Measurements from ENCODE around the gene ST7. TPM values are rescaled to one million over a fixed set of nuclear protein-coding genes. Genes with fewer than 3 reads are reported as not detected.

ST7 gene
- total and polyA plus RNA-seq, 2 donors (not counting 1 experiment from before 2014, with no cell fraction given), result 2.3 to 4.6 TPM

DNA sequence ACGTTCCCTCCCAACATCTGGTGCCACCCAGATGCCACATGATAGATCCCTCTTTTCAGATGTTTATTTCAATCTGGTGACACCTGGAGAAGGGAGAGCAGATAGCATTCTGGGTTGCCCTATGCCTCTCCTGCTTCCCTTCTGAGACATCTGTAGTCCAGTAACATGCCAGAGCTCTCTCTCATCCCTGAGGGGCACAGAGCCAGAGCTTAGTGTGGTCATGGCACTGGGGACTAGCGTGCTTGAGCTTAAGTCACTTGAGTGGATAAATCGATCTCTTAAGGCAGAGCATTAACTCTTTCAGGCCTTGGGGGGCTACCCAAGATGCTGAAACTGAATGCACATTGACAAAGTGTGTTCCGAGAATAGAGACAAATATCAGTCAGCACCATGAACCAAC lies 321.6 kb downstream of the ST7 start:
- ATAC-seq (ENCODE audit: low read depth), result no peak
- 90% methylated on average over 2 of the region's 4 CpGs for WGBS (ENCODE audit: insufficient coverage)

DNA sequence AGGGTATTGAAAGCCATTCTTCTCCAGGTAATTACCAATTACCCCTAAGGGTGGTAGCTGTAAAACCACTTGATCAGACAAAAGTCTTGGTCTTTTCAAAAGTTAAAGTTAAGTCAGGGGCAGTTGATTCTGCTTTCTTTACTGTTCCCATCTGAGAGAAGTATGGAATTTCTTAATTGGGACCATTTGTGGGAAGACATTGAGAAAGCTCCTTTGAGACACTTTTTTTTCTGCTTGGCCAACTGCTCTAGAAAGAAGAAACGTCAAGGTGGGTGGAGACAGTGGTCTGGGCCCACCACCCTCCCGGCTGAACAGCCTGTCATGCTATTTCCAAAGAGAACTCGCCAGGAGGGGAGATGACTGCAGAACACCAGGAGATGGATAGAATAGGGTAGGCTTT lies 324.3 kb downstream of the ST7 start:
- ChIA-PET POLR2A (no interaction called here), CTCF (no interaction called here)
- Histone ChIP-seq H3K27me3 (replicated peaks in 1 of 4; ENCODE audit: control extremely low read depth in 1 of 4, control insufficient read depth in 3 of 4, insufficient read depth in 4 of 4, low read length in 3 of 4) (no peaks in the 10 kb centered on the region), H3K27ac (ENCODE audit: low read length in 2 of 2) (no peak overlapping the region), H3K4me3 (ENCODE audit: control extremely low read depth in 1 of 5, extremely low read depth in 1 of 5, insufficient read depth in 1 of 5, low read depth in 2 of 5, low read length in 4 of 5) (no peak overlapping the region), H3K4me2 (replicated peaks; ENCODE audit: low read depth, low read length, poor library complexity, severe bottlenecking) (no peak overlapping the region), H3K79me2 (ENCODE audit: control insufficient read depth, insufficient read depth, low read length) (no peaks in the 10 kb centered on the region), H3K9ac (ENCODE audit: low read length) (no peak overlapping the region), H3K4me1 (ENCODE audit: control insufficient read depth in 2 of 2, insufficient read depth in 2 of 2, low read length in 2 of 2) (no peaks in the 10 kb centered on the region), H3K36me3 (replicated peaks in 1 of 2; ENCODE audit: control extremely low read depth in 1 of 2, control insufficient read depth in 1 of 2, extremely low read depth in 1 of 2, insufficient read depth in 2 of 2, low read length in 1 of 2) (no peaks in the 10 kb centered on the region), H3K9me3 (ENCODE audit: control extremely low read depth in 1 of 3, control insufficient read depth in 2 of 3, insufficient read depth in 1 of 3, low read length in 2 of 3) (peaks cover 0 to 3% (median 0%) of the 10 kb centered on the region in 3 donors), H2AFZ (ENCODE audit: insufficient read depth, low read depth, low read length, poor library complexity, severe bottlenecking) (no peak overlapping the region), H4K20me1 (ENCODE audit: control insufficient read depth, insufficient read depth, low read length, poor library complexity, severe bottlenecking) (no peaks in the 10 kb centered on the region)
- Mint-ChIP-seq H3K27me3 (peaks cover 4% of the 10 kb centered on the region), H3K27ac (no peak overlapping the region), H3K4me3 (no peak overlapping the region), H3K4me1 (no peaks in the 10 kb centered on the region), H3K9me3 (ENCODE audit: insufficient read depth) (peaks cover 2% of the 10 kb centered on the region)
- no peak for TF ChIP-seq EZH2 (IDR thresholded peaks at IDR 0.05; ENCODE audit: borderline replicate concordance, insufficient read depth, low read depth, low read length, poor library complexity, severe bottlenecking)
- no peak for TF ChIP-seq CTCF (IDR thresholded peaks at IDR 0.05)
- no peak for ATAC-seq (ENCODE audit: low read depth)
- WGBS (ENCODE audit: insufficient coverage), result 81% methylated on average over 2 of the region's 3 CpGs
- intact Hi-C loops (cut with micrococcal nuclease), result no loop called here
- no peak for DNase-seq

More for the DNA sequence above, 321.6 kb downstream of the ST7 start:
- Histone ChIP-seq H3K4me3 (ENCODE audit: control extremely low read depth in 1 of 5, extremely low read depth in 1 of 5, insufficient read depth in 1 of 5, low read depth in 2 of 5, low read length in 4 of 5) (no peak overlapping the region), H3K79me2 (ENCODE audit: control insufficient read depth, insufficient read depth, low read length) (no peaks in the 10 kb centered on the region), H3K4me1 (ENCODE audit: control insufficient read depth in 2 of 2, insufficient read depth in 2 of 2, low read length in 2 of 2) (no peaks in the 10 kb centered on the region), H3K9me3 (ENCODE audit: control extremely low read depth in 1 of 3, control insufficient read depth in 2 of 3, insufficient read depth in 1 of 3, low read length in 2 of 3) (peaks cover 0 to 2% (median 0%) of the 10 kb centered on the region in 3 donors), H3K27ac (ENCODE audit: low read length in 2 of 2) (no peak overlapping the region), H3K4me2 (replicated peaks; ENCODE audit: low read depth, low read length, poor library complexity, severe bottlenecking) (no peak overlapping the region), H2AFZ (ENCODE audit: insufficient read depth, low read depth, low read length, poor library complexity, severe bottlenecking) (no peak overlapping the region), H4K20me1 (ENCODE audit: control insufficient read depth, insufficient read depth, low read length, poor library complexity, severe bottlenecking) (no peaks in the 10 kb centered on the region), H3K27me3 (replicated peaks in 1 of 4; ENCODE audit: control extremely low read depth in 1 of 4, control insufficient read depth in 3 of 4, insufficient read depth in 4 of 4, low read length in 3 of 4) (no peaks in the 10 kb centered on the region), H3K36me3 (replicated peaks in 1 of 2; ENCODE audit: control extremely low read depth in 1 of 2, control insufficient read depth in 1 of 2, extremely low read depth in 1 of 2, insufficient read depth in 2 of 2, low read length in 1 of 2) (no peaks in the 10 kb centered on the region), H3K9ac (ENCODE audit: low read length) (no peak overlapping the region)
- peaks cover 2% of the 10 kb centered on the region for H3K9me3 Mint-ChIP-seq (ENCODE audit: insufficient read depth)
- H3K4me1 Mint-ChIP-seq, result no peaks in the 10 kb centered on the region
- no peak for TF ChIP-seq CTCF (IDR thresholded peaks at IDR 0.05)
- no peak for DNase-seq
- ChIA-PET CTCF (no interaction called here), POLR2A (no interaction called here)
- intact Hi-C loops (cut with micrococcal nuclease), result no loop called here
- H3K27me3 Mint-ChIP-seq, result peaks cover 14% of the 10 kb centered on the region
- H3K4me3 Mint-ChIP-seq, result no peak overlapping the region
- no peak overlapping the region for H3K27ac Mint-ChIP-seq
